Putamen (tissue), 1 donor: Measurements from ENCODE around the gene LBHD2.
A peak's percentile ranks its signal among the peaks of the same experiment; 100 is the strongest.
"Not testable (repeated sequence)": the region's sequence is repeated elsewhere in the genome, so short reads cannot be mapped to it uniquely, and the experiment has no call there.

Experiments
- DNase-seq: peaks from one replicate; pipeline ENCODE4 v3.0.0-alpha.2; 2016; ENCODE audit warnings: low spot score

Gene LBHD2

GRCh38 chr14:103084021-103084919 is at the start of gene LBHD2:
TSS of gene LBHD2 (plus strand) at chr14:103084210. CDS start at chr14:103086013, 1,803 bp downstream.
- DNase-seq: no peak

GRCh38 chr14:103041464-103041863 is 42.5 kb upstream of the LBHD2 start:
- no peak for DNase-seq

- no peak for DNase-seq
Measured at GRCh38 chr14:103043257-103044015, 40.6 kb upstream of the LBHD2 start.

GRCh38 chr14:103045371-103045869 is 38.6 kb upstream of the LBHD2 start:
- no peak for DNase-seq

- DNase-seq: not testable (repeated sequence)
Measured at GRCh38 chr14:103047453-103047852, 36.6 kb upstream of the LBHD2 start.

- no peak for DNase-seq
Measured at GRCh38 chr14:103050935-103051334, 33.1 kb upstream of the LBHD2 start.

GRCh38 chr14:103052407-103052806 is 31.6 kb upstream of the LBHD2 start:
- no peak for DNase-seq

GRCh38 chr14:103055695-103056094 is 28.3 kb upstream of the LBHD2 start:
- DNase-seq: no peak

- DNase-seq: peak; percentile 25
Measured at GRCh38 chr14:103056322-103057027, 27.5 kb upstream of the LBHD2 start.

GRCh38 chr14:103057028-103057371 is 27.0 kb upstream of the LBHD2 start:
- peak; percentile 25 for DNase-seq

GRCh38 chr14:103057372-103058163 is 26.4 kb upstream of the LBHD2 start, which contains the start of gene CDC42BPB:
TSS of gene CDC42BPB (minus strand) at chr14:103057549. CDS start at chr14:103057173, 376 bp downstream.
- DNase-seq: peak; percentile 91

- no peak for DNase-seq
Measured at GRCh38 chr14:103058164-103059055, 25.6 kb upstream of the LBHD2 start.

- DNase-seq: no peak
Measured at GRCh38 chr14:103059556-103059955, 24.5 kb upstream of the LBHD2 start.

GRCh38 chr14:103061482-103061976 is 22.5 kb upstream of the LBHD2 start:
- DNase-seq: no peak

- no peak for DNase-seq
Measured at GRCh38 chr14:103064436-103064835, 19.6 kb upstream of the LBHD2 start.

GRCh38 chr14:103064978-103065377 is 19.0 kb upstream of the LBHD2 start:
- no peak for DNase-seq

GRCh38 chr14:103065861-103066260 is 18.1 kb upstream of the LBHD2 start:
- DNase-seq: no peak

- DNase-seq: no peak
Measured at GRCh38 chr14:103066399-103066798, 17.6 kb upstream of the LBHD2 start.

- no peak for DNase-seq
Measured at GRCh38 chr14:103067231-103067954, 16.6 kb upstream of the LBHD2 start.
